HepG2 (cell line): ENCODE measurements around the gene MTHFD2L. TPM values are rescaled to one million over a fixed set of nuclear protein-coding genes. Genes with fewer than 3 reads are reported as not detected.

ENCODE experiments used
- ARHGAP35 ChIP-seq: sonication (generic); formaldehyde crosslinking; IDR thresholded peaks from 2 replicates; pipeline ENCODE4 v1.9.0; 2022; ENCODE audit warnings: mild to moderate bottlenecking, inconsistent platforms, moderate library complexity, missing genetic modification reagents, borderline replicate concordance
- CBX5 ChIP-seq: sonication (generic); formaldehyde crosslinking; IDR thresholded peaks from 2 replicates; pipeline ENCODE4 v1.4.0; 2020; ENCODE audit warnings: missing genetic modification reagents, borderline replicate concordance
- ERF ChIP-seq: IDR thresholded peaks from 2 replicates; pipeline ENCODE4 v1.6.1; 2018; ENCODE audit warnings: missing biosample characterization, missing genetic modification reagents
- MAX ChIP-seq: IDR thresholded peaks from 2 replicates; pipeline ENCODE4 v1.6.1; 2012; ENCODE audit warnings: inconsistent platforms
- NCOA1 ChIP-seq: sonication (generic); formaldehyde crosslinking; IDR thresholded peaks from 2 replicates; pipeline ENCODE4 v1.9.0; 2021; ENCODE audit warnings: missing genetic modification reagents
- SAFB2 ChIP-seq: sonication (generic); formaldehyde crosslinking; IDR thresholded peaks from 2 replicates; pipeline ENCODE4 v1.5.1; 2020; ENCODE audit warnings: missing genetic modification reagents, low read depth, mild to moderate bottlenecking, borderline replicate concordance
- polyA plus RNA-seq, 8 experiments: library from polyadenylated mRNA; depleted of rRNA in 3 of 8; stranded (reverse) in 7 of 8; unstranded in 1 of 8; fragments of >200 nt; fragmentation: Illumina TruSeq in 4 of 8; extraction: Trizol in 4 of 8; gene quantifications; 2 replicates each; pipeline versions ENCODE4 v1.2.1 to v1.2.3, GENCODE V29; 2011 to 2016; ENCODE audit warnings: low read depth in 4 of 8, missing spikeins in 1 of 8, mixed read lengths in 1 of 8; ENCODE audit not compliant: insufficient read depth in 1 of 8
- total RNA-seq, 5 experiments: library from RNA; depleted of rRNA; stranded (reverse); fragments of >200 nt; fragmentation: Illumina TruSeq; extraction: Trizol; gene quantifications; 2 replicates each; pipeline ENCODE4 v1.2.3, GENCODE V29; 2016; ENCODE audit warnings: low read depth in 1 of 5
- TF ChIP-seq, protein P1 (sequence below): sonication (generic); formaldehyde crosslinking; IDR thresholded peaks from 2 replicates; pipeline ENCODE4 v1.9.0; 2021; ENCODE audit warnings: missing genetic modification reagents, mild to moderate bottlenecking, borderline replicate concordance
- TF ChIP-seq, protein P2 (sequence below): sonication (generic); formaldehyde crosslinking; IDR thresholded peaks from 2 replicates; pipeline ENCODE4 v1.4.0; 2020; ENCODE audit warnings: missing genetic modification reagents

Gene MTHFD2L
- total and polyA plus RNA-seq, 2 of the 13 experiments (the other 11 are each of a cell fraction or from before 2014, with no cell fraction given): 10.5 to 14.9 TPM

DNA sequence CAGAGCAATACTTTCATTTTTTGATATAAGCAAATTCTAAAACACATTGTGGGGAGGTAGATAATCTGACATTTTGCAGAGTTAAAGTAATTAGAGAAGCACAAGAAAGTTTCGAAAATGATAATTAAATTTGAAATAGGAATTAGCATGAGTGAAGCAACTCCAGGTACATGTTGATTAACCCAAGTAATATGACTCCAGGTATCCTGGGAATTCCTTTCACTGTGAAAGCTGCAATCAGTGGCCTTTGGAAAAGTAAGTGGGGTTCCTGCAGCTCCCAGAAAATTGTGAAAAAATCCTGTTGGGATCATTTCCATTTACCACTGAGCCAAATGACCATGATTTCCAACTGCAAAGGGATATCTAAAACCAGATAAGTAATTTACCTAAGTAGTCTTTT lies 32.9 kb upstream of the MTHFD2L start (continued):
- TF ChIP-seq SAFB2: no peak
- TF ChIP-seq ARHGAP35 (CRISPR knock-in tag): no peak
- TF ChIP-seq CBX5 (CRISPR knock-in tag): no peak
- no peak for TF ChIP-seq MAX
- TF ChIP-seq ERF: no peak
- TF ChIP-seq, protein P1, sequence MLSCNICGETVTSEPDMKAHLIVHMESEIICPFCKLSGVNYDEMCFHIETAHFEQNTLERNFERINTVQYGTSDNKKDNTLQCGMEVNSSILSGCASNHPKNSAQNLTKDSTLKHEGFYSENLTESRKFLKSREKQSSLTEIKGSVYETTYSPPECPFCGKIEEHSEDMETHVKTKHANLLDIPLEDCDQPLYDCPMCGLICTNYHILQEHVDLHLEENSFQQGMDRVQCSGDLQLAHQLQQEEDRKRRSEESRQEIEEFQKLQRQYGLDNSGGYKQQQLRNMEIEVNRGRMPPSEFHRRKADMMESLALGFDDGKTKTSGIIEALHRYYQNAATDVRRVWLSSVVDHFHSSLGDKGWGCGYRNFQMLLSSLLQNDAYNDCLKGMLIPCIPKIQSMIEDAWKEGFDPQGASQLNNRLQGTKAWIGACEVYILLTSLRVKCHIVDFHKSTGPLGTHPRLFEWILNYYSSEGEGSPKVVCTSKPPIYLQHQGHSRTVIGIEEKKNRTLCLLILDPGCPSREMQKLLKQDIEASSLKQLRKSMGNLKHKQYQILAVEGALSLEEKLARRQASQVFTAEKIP (CRISPR knock-in tag): no peak
- TF ChIP-seq, protein P2, sequence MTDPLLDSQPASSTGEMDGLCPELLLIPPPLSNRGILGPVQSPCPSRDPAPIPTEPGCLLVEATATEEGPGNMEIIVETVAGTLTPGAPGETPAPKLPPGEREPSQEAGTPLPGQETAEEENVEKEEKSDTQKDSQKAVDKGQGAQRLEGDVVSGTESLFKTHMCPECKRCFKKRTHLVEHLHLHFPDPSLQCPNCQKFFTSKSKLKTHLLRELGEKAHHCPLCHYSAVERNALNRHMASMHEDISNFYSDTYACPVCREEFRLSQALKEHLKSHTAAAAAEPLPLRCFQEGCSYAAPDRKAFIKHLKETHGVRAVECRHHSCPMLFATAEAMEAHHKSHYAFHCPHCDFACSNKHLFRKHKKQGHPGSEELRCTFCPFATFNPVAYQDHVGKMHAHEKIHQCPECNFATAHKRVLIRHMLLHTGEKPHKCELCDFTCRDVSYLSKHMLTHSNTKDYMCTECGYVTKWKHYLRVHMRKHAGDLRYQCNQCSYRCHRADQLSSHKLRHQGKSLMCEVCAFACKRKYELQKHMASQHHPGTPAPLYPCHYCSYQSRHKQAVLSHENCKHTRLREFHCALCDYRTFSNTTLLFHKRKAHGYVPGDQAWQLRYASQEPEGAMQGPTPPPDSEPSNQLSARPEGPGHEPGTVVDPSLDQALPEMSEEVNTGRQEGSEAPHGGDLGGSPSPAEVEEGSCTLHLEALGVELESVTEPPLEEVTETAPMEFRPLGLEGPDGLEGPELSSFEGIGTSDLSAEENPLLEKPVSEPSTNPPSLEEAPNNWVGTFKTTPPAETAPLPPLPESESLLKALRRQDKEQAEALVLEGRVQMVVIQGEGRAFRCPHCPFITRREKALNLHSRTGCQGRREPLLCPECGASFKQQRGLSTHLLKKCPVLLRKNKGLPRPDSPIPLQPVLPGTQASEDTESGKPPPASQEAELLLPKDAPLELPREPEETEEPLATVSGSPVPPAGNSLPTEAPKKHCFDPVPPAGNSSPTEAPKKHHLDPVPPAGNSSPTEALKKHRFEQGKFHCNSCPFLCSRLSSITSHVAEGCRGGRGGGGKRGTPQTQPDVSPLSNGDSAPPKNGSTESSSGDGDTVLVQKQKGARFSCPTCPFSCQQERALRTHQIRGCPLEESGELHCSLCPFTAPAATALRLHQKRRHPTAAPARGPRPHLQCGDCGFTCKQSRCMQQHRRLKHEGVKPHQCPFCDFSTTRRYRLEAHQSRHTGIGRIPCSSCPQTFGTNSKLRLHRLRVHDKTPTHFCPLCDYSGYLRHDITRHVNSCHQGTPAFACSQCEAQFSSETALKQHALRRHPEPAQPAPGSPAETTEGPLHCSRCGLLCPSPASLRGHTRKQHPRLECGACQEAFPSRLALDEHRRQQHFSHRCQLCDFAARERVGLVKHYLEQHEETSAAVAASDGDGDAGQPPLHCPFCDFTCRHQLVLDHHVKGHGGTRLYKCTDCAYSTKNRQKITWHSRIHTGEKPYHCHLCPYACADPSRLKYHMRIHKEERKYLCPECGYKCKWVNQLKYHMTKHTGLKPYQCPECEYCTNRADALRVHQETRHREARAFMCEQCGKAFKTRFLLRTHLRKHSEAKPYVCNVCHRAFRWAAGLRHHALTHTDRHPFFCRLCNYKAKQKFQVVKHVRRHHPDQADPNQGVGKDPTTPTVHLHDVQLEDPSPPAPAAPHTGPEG: no peak
- no peak for TF ChIP-seq NCOA1 (CRISPR knock-in tag)
